ENCODE measurements around the gene EEF1A2. TPM values are rescaled to one million over a fixed set of nuclear protein-coding genes. Genes with fewer than 3 reads are reported as not detected.
A peak's percentile ranks its signal among the peaks of the same experiment; 100 is the strongest.

The EEF1A2 gene
- total RNA-seq, 1 donor from 2014 or later, result 1,346 TPM

- no peak for DNase-seq
- intact Hi-C loops (cut with micrococcal nuclease), result no loop called here
Observed at GRCh38 chr20:63504642-63505041, 5.8 kb upstream of the EEF1A2 start.

GRCh38 chr20:63503524-63503923 lies 4.6 kb upstream of the EEF1A2 start:
- ATAC-seq, result no peak
- intact Hi-C loops (cut with micrococcal nuclease), result no loop called here
- DNase-seq, result no peak

More at GRCh38 chr20:63504642-63505041, 5.8 kb upstream of the EEF1A2 start:
- no peak for ATAC-seq

- DNase-seq, result no peak
- ATAC-seq, result no peak
- intact Hi-C loops (cut with micrococcal nuclease), result no loop called here
Observed at GRCh38 chr20:63502671-63503172, 3.8 kb upstream of the EEF1A2 start.

GRCh38 chr20:63501818-63502670 lies 3.2 kb upstream of the EEF1A2 start:
- intact Hi-C loops (cut with micrococcal nuclease), result no loop called here
- DNase-seq (peak; percentile 86), ATAC-seq (peak; percentile 62)

- ATAC-seq (no peak), DNase-seq (no peak)
- intact Hi-C loops (cut with micrococcal nuclease), result no loop called here
Observed at GRCh38 chr20:63500902-63501817, 2.3 kb upstream of the EEF1A2 start.

- DNase-seq (peak; percentile 73), ATAC-seq (peak; percentile 54)
- intact Hi-C loops (cut with micrococcal nuclease), result no loop called here
Observed at GRCh38 chr20:63500151-63500901, 1.4 kb upstream of the EEF1A2 start.

- peak; percentile 0 for ATAC-seq
- DNase-seq, result no peak
- intact Hi-C loops (cut with micrococcal nuclease), result no loop called here
Observed at GRCh38 chr20:63499338-63499969, 571 bp upstream of the EEF1A2 start.

- ATAC-seq (peak; percentile 52), DNase-seq (peak; percentile 84)
- intact Hi-C loops (cut with micrococcal nuclease), result no loop called here
Observed at GRCh38 chr20:63497946-63498935, 642 bp downstream of the EEF1A2 start.

- DNase-seq (peak; percentile 76), ATAC-seq (peak; percentile 61)
- intact Hi-C loops (cut with micrococcal nuclease), result no loop called here
Observed at GRCh38 chr20:63497138-63497945, 1.5 kb downstream of the EEF1A2 start.

GRCh38 chr20:63496596-63497120 lies 2.2 kb downstream of the EEF1A2 start:
- ATAC-seq, result no peak
- DNase-seq, result no peak
- intact Hi-C loops (cut with micrococcal nuclease), result no loop called here

GRCh38 chr20:63495741-63496595 lies 2.9 kb downstream of the EEF1A2 start:
- intact Hi-C loops (cut with micrococcal nuclease), result no loop called here
- ATAC-seq (peak; percentile 34), DNase-seq (peak; percentile 82)

- intact Hi-C loops (cut with micrococcal nuclease), result no loop called here
Observed at GRCh38 chr20:63495167-63495720, 3.6 kb downstream of the EEF1A2 start.

GRCh38 chr20:63494420-63495166 lies 4.3 kb downstream of the EEF1A2 start:
- DNase-seq, result no peak
- intact Hi-C loops (cut with micrococcal nuclease), result no loop called here
- ATAC-seq, result no peak

More at GRCh38 chr20:63495167-63495720, 3.6 kb downstream of the EEF1A2 start:
- ATAC-seq (no peak), DNase-seq (no peak)

GRCh38 chr20:63494084-63494419 lies 4.8 kb downstream of the EEF1A2 start:
- DNase-seq, result no peak
- no peak for ATAC-seq

GRCh38 chr20:63493563-63494020 lies 5.3 kb downstream of the EEF1A2 start:
- no peak for DNase-seq
- intact Hi-C loops (cut with micrococcal nuclease), result no loop called here
- no peak for ATAC-seq

More at GRCh38 chr20:63494084-63494419, 4.8 kb downstream of the EEF1A2 start:
- intact Hi-C loops (cut with micrococcal nuclease), result no loop called here

All from left ventricle myocardium superior (tissue), 1 donor.